Thymus (tissue), 11 donors: ENCODE results near the gene PLEKHH1. TPM values are rescaled to one million over a fixed set of nuclear protein-coding genes. Genes with fewer than 3 reads are reported as not detected.

Source experiments
- DNase-seq, 9 donors: peaks; one replicate each; pipeline ENCODE4 v3.0.0-alpha.2; 2013; ENCODE audit warnings: low spot score in 9 of 9, low read depth in 6 of 9, missing footprints in 1 of 9
- H3K27ac ChIP-seq, 2 donors: one replicate each; pipeline ENCODE4 v1.5.1; 2013; ENCODE audit warnings: control low read depth in 1 of 2, low read depth in 1 of 2, low read length in 1 of 2, mild to moderate bottlenecking in 1 of 2, moderate library complexity in 1 of 2
- H3K27me3 ChIP-seq, 2 donors: one replicate each; pipeline ENCODE4 v1.5.1; 2013; ENCODE audit warnings: low read length in 1 of 2; ENCODE audit not compliant: control insufficient read depth in 2 of 2, insufficient read depth in 1 of 2
- H3K36me3 ChIP-seq, 2 donors: one replicate each; pipeline ENCODE4 v1.5.1; 2013; ENCODE audit warnings: low read length in 1 of 2, mild to moderate bottlenecking in 1 of 2, moderate library complexity in 1 of 2; ENCODE audit not compliant: control insufficient read depth in 2 of 2, insufficient read depth in 2 of 2
- H3K4me1 ChIP-seq, 2 donors: one replicate each; pipeline ENCODE4 v1.5.1; 2013; ENCODE audit warnings: low read length in 2 of 2; ENCODE audit not compliant: control insufficient read depth in 2 of 2, insufficient read depth in 2 of 2
- H3K4me3 ChIP-seq, 2 donors: one replicate each; pipeline ENCODE4 v1.5.1; 2013; ENCODE audit warnings: low read length in 2 of 2, control low read depth in 1 of 2, mild to moderate bottlenecking in 1 of 2
- H3K9me3 ChIP-seq, 2 donors: one replicate each; pipeline ENCODE4 v1.5.1; 2013; ENCODE audit warnings: low read length in 1 of 2, mild to moderate bottlenecking in 1 of 2; ENCODE audit not compliant: control insufficient read depth in 2 of 2, insufficient read depth in 1 of 2
- WGBS: extraction: QIAGEN DNeasy Blood & Tissue Kit; methylation state at CpG from one replicate; pipeline ENCODE4 v1.1.7; 2013; 5-methylcytosine and 5-hydroxymethylcytosine counted together
- polyA plus RNA-seq: library from polyadenylated mRNA; stranded (reverse); fragments of 200-250 nt; gene quantifications from one replicate; pipeline ENCODE4 v1.2.3, GENCODE V29; 2013
- total RNA-seq: library from RNA; stranded (reverse); fragments of 120-200 nt; gene quantifications from one replicate; pipeline ENCODE4 v1.2.4, GENCODE V29; 2013
- donor health status: healthy.

Gene PLEKHH1
- total and polyA plus RNA-seq, 2 donors, result 2.0 to 10.7 TPM

DNA sequence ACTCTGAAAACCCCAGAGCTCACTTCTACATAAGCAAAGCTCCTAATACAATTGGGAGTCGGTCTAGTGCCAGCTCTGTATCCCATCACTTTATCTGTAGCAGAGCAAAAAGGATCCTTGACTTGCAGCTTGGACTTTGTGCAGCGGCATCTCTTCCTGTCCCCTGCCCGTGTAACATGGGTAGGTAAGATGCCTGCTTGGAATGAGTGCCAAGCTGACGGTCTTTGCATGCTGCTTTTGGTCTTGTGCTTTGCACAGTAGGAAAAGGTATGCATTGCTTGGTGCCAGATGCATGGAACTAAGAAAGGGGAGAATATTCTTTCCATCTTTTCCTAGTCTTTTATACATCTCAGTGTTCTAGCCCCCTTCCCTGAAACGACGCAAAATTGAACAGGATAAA lies 6.9 kb upstream of the PLEKHH1 start:
- no peak overlapping the region for H3K27ac ChIP-seq
- H3K4me1 ChIP-seq, result no peaks in the 10 kb centered on the region
- no peaks in the 10 kb centered on the region for H3K9me3 ChIP-seq
- WGBS, result 68% methylated on average over 6 of the region's 6 CpGs
- H3K4me3 ChIP-seq, result no peak overlapping the region
- H3K36me3 ChIP-seq, result no peaks in the 10 kb centered on the region
- peaks cover 7 to 57% of the 10 kb centered on the region in 2 donors for H3K27me3 ChIP-seq
- DNase-seq, result no peak

DNA sequence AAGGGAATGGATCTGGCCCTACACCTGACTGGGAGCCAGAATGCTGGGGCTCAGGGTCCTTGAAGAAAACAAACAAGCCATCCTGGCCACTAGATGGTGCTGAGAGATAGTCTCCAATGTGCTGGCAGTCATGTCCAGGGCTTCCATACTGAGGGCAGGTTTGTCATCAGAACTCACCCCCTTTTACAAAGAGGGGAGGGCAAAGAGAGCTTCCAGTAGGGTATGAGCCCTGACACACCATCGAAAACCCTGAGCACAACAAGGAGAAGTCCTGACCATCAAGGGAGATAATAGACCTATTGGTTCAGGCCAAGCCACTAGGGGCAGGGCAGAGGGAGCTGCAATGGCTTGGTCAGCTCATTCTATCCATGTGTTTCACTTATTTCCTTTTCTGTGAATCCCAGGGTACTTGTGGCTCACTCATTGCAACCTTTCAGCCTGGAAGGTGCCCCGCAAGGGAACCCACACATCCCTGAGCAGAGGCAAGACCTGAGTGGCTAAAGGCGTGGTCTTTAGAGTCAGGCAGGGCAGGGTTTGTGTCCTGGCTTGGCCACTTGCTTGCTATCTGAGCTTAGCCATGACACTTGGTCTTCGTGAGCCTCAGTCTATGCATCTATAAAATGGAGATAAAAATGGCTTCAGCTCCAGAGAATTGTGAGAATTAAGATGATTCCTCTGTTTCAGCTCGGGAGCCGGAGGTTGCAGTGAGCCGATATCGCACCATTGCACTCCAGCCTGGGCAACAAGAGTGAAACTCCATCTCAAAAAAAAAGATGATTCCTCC lies 6.2 kb upstream of the PLEKHH1 start:
- WGBS, result 82% methylated on average over 8 of the region's 8 CpGs
- DNase-seq, result peak in 3 of 9 donors; percentile 32 to 77 (median 62)
- H3K4me3 ChIP-seq, result no peak overlapping the region
- no peaks in the 10 kb centered on the region for H3K9me3 ChIP-seq
- H3K36me3 ChIP-seq, result no peaks in the 10 kb centered on the region
- H3K4me1 ChIP-seq, result no peaks in the 10 kb centered on the region
- H3K27ac ChIP-seq, result no peak overlapping the region
- peaks cover 8 to 64% of the 10 kb centered on the region in 2 donors for H3K27me3 ChIP-seq

DNA sequence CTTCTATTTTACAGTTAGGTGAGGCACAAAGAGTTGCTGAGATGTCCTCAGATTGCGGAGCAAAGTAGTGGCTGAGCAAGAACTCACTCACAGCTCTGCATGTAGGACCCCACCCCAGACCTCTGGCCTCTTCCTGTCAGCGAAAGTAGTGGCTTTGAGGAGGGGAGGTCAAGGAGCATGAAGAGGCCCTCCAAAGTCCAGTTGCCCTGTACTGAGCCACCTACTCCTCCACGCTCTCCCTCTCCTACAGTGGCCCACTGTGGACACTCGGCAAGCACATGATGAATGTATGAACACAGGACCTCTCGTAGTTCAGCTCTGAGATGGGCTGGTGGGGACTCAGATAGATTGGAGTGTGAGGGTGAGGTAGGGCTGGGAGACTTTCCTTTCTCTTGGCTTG lies 5.3 kb upstream of the PLEKHH1 start:
- 95% methylated on average over 5 of the region's 5 CpGs for WGBS
- no peaks in the 10 kb centered on the region for H3K9me3 ChIP-seq
- peaks cover 4 to 5% of the 10 kb centered on the region in 2 donors for H3K4me1 ChIP-seq

DNA sequence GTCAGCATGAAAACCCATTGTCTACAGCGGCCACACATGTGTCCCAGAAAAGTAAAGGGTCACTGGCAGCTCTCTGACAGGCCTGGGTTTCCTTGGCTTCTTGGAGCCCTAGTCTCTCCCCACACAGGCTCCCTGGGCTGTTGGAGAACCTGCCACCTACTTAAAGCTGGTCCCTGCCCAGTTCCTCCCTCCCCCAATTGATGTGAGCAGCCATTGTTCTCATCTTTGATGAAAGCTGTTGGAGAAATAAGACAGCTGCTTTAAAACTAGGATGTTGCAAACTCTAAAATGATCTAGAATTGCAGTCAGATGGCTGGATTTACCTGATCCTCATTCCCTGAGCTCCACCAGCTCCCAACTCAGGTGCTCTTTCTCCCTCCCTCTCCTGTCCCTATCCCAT lies 4.8 kb upstream of the PLEKHH1 start:
- WGBS, result 96% methylated on average over 1 of the region's 1 CpG

More for the DNA sequence above, 5.3 kb upstream of the PLEKHH1 start:
- H3K36me3 ChIP-seq, result no peaks in the 10 kb centered on the region
- no peak for DNase-seq
- no peak overlapping the region for H3K27ac ChIP-seq
- peaks cover 17 to 69% of the 10 kb centered on the region in 2 donors for H3K27me3 ChIP-seq
- no peak overlapping the region for H3K4me3 ChIP-seq

DNA sequence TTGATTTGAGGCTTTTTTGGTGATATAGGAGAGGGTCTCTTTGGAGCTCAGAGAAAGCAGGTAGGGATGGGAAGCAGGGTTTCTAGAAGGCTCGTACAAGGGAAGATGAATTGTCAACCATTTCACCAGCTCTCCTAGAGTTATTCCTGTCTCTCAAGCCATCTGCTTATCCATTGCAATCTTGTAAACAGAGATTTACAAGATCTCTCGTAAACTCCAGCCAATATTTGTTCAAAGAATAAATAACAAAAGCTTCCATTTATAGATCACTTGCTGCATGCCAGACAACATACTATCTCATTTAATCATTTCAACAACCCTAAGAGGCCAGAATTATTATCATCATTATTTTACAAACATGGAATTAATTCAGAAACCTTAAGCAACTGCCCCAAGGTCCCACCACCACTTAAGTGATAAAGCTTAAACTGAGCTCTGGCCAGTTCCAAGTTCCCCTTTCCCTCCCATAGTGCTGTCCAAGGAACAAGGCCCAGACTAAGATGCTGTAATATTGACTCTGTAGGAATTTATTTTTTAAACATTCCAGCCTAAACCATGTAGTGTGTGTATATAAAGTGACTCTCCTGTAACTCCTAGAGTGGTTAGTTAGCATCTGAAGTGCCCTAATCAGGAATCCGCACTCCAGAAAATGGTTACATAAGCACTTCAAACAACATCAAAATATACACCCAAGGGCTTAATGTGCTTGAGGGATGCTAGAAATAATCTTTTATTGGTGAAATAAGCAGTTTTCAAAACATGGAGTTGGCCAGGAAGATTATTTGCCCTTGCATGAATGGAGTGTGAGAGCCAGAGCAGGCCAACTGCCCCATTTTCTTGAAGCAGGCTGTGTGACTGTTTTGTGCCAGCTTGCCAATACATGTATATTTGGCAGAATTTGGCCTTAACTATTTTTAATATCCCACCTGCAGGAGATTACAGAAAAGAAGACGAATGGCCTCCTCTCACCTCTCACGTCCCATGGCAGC lies 2.8 kb upstream of the PLEKHH1 start:
- DNase-seq, result no peak
- no peak overlapping the region for H3K4me3 ChIP-seq
- no peak overlapping the region for H3K27ac ChIP-seq
- peaks cover 25 to 77% of the 10 kb centered on the region in 2 donors for H3K27me3 ChIP-seq
- WGBS, result 95% methylated on average over 5 of the region's 5 CpGs
- peaks cover 6 to 9% of the 10 kb centered on the region in 2 donors for H3K4me1 ChIP-seq
- no peaks in the 10 kb centered on the region for H3K9me3 ChIP-seq
- no peaks in the 10 kb centered on the region for H3K36me3 ChIP-seq

More for the DNA sequence above, 4.8 kb upstream of the PLEKHH1 start:
- Histone ChIP-seq H3K27ac (no peak overlapping the region), H3K4me1 (peaks cover 4 to 6% of the 10 kb centered on the region in 2 donors), H3K4me3 (no peak overlapping the region), H3K27me3 (peaks cover 18 to 72% of the 10 kb centered on the region in 2 donors), H3K36me3 (no peaks in the 10 kb centered on the region), H3K9me3 (no peaks in the 10 kb centered on the region)
- no peak for DNase-seq

DNA sequence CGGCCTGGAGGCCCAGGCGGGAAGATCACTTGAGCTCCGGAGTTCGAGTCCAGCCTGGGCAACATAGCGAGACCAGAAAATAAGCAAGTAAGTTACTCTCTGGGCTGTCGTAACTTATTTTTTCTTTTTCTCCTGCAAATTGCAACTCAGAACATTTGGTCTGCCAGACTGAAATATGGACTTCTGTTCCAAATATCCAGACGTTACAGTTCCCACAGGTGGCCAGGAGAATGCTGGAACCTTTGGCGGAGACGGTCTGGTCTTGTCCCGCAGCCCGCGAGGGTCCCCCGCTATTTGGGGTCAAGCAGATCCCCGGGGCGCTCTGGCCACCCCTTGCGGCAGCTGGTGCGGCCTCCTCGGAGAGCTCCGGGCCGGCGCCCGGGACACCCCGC lies 488 bp upstream of the PLEKHH1 start:
- DNase-seq, result no peak
- H3K36me3 ChIP-seq, result no peaks in the 10 kb centered on the region
- H3K9me3 ChIP-seq, result no peaks in the 10 kb centered on the region
- peaks cover 6 to 9% of the 10 kb centered on the region in 2 donors for H3K4me1 ChIP-seq
- WGBS, result 22% methylated on average over 23 of the region's 23 CpGs
- H3K4me3 ChIP-seq, result peak overlapping the region; percentile 27 to 70
- peak overlapping the region in 1 of 2 donors; percentile 61 for H3K27ac ChIP-seq
- H3K27me3 ChIP-seq, result peaks cover 21 to 72% of the 10 kb centered on the region in 2 donors

DNA sequence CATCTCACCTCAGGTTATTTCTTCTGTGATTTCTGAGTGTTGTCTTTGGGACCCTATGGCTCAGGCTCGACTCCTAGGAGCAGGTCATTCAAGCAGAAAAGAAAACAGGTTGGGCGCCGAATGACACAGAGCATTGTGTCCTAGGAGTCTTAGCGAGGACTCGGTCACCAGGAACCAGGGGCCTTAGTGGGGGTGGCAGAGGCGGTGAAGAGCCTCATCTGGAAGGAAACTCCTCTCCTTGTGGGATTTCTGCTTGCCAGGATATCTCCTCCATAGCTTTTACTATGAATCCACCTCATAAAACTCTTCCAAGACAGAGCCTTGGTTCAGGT lies 630 bp downstream of the PLEKHH1 start:
- DNase-seq, result no peak
- Histone ChIP-seq H3K36me3 (no peaks in the 10 kb centered on the region), H3K27me3 (peaks cover 23 to 67% of the 10 kb centered on the region in 2 donors), H3K4me1 (peaks cover 6 to 9% of the 10 kb centered on the region in 2 donors), H3K9me3 (no peaks in the 10 kb centered on the region), H3K4me3 (peak overlapping the region; percentile 22 to 70), H3K27ac (no peak overlapping the region)
- 49% methylated on average over 6 of the region's 6 CpGs for WGBS

DNA sequence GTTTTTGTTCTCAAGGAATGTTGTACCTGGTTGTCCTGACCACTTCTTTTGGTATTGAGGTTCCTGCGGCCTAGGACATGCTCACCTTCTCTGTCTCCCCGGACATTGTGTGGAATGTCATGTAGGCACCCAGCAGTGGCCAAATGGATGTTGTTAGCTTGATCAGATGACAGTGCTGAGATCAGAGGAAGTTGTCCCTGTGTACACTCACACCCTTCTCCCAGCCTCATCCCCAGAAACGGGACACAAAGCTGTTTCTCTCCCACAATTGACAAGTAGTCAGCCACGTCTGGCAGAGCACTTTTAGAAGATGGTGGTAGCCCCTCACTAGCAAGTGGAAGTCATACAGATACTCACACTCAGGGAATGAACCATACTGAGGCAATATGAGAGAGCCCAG lies 3.0 kb downstream of the PLEKHH1 start:
- Histone ChIP-seq H3K4me1 (peaks cover 6 to 9% of the 10 kb centered on the region in 2 donors), H3K9me3 (no peaks in the 10 kb centered on the region), H3K4me3 (no peak overlapping the region), H3K27ac (no peak overlapping the region), H3K36me3 (no peaks in the 10 kb centered on the region), H3K27me3 (peaks cover 25 to 59% of the 10 kb centered on the region in 2 donors)
- DNase-seq, result no peak
- WGBS, result 94% methylated on average over 4 of the region's 4 CpGs

DNA sequence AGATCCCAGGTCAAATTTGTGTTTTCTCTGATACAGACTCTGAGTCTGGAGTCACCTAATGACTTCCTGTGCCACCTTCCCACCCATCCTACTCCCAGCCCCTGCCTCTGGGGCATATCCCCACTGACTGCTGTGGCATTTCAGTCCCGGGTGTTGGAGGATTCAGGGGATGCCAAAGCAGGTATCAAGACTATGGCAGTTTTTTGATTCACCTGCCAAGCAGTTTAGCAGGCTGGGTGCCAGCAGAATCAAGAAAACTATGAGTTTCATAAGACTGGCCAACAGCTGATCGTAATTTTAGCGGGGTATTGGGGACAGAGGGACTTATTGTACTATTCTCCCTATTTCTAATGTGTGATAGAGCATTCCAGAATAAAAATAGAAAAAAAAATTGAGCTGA lies 4.6 kb downstream of the PLEKHH1 start:
- H3K4me3 ChIP-seq, result no peak overlapping the region
- H3K9me3 ChIP-seq, result no peaks in the 10 kb centered on the region
- peaks cover 1 to 14% of the 10 kb centered on the region in 2 donors for H3K4me1 ChIP-seq
- H3K27me3 ChIP-seq, result peaks cover 15 to 56% of the 10 kb centered on the region in 2 donors
- 90% methylated on average over 3 of the region's 3 CpGs for WGBS
- no peaks in the 10 kb centered on the region for H3K36me3 ChIP-seq
- no peak for DNase-seq
- H3K27ac ChIP-seq, result no peak overlapping the region
